ENCODE results near the gene CDC5L.

Gene CDC5L

DNA sequence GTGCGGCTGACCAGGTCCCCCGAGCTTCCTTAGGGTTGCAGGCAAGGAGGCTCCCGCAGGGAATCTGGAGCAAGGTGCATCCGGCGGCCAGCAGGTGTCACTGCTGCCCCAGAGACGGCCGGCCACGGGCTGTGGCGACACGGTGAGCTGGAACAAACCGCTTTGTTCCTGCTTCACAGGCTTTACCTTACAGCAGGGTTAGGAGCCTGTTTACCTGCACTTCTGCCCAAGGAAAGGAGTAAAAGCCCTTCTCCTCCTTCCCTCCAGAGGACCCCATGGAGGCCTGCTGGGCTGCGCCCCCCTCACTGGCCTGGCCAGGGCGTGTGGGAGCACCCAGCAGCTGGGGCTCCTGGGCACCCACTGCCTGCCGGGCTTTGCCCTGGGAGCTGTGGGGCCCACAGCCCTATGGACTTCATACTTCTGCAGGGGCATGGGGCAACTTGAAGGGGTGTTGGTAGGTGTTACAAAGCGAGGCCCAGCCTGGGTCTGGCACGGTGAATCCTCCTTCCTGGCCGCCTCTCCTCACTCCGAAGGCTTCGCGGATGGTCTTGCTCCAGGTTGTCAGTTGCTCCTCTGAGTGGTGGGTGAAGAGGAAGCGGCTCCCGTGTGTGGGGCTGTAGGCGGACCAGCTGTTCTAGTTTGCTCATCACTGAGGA, 88.4 kb downstream of the CDC5L start:
- peak; percentile 85 for DNase-seq (ENCODE audit: low spot score)

DNA sequence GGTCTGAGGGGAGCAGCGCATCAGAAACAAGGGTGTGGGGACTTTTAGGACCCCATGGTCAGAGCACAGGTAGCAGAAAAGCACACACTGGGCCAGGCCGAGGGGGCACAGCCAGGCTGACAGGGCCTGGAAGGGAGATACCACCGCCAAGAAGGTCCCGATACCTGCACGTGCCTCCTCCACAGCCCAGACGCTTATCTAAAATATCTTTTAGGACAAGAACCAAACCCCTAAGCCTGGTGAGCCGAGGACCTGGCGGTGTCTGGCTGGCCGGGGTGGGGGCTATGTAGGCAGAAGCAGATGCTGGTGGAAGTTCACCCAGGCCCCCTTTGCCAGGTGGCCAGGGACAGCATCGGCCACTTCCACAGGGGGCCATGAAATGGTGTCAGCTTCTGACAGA, 89.3 kb downstream of the CDC5L start:
- no peak for DNase-seq (ENCODE audit: low spot score)

DNA sequence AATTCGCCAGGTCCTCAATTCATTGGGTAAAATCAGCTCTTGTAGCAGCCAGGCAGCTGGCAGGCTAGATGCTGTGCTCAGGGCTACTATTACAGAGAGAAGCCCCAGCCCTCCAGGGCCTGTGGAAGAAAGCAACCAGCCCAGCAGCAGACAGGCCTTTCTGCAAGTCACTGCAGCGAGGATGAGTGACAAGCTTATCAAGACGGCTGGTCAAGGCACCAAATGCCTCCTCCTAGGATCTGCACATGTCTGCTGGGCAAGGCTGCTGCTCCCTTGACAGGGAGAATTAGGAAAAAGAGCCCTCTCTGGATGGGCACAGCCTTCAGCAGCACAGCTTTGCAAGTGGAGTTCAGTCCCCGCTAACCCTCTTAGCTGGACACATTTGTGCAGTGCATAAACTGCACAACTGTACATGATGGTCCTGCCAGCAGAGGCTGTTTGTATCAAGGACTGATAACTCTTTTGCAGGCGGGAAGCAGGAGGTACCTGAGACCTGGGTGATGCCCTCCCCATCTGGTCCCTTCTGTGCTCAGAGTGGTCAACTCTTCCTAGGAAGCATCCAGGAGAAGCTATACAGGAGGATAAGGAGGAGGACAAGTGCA, 89.9 kb downstream of the CDC5L start:
- DNase-seq (ENCODE audit: low spot score): no peak

DNA sequence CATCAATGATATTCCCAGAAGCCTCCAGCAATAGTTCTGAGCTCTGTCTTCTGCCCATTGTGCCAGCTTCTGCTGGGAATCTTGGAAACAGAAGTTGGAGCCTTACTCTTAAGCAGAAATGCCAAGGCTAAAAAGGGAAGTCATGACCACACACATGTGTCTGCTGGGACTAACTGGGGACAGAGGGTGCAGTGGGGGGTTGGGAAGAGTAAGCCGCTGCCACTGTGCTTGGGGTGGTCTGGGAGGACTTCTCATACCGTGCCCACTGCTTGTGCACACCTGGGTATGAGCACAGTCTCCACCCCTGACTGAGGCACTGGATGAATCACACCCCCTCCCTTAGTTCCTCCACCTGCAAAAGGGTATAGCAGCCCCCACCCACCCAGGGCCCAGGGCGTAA, 90.7 kb downstream of the CDC5L start:
- no peak for DNase-seq (ENCODE audit: low spot score)

DNA sequence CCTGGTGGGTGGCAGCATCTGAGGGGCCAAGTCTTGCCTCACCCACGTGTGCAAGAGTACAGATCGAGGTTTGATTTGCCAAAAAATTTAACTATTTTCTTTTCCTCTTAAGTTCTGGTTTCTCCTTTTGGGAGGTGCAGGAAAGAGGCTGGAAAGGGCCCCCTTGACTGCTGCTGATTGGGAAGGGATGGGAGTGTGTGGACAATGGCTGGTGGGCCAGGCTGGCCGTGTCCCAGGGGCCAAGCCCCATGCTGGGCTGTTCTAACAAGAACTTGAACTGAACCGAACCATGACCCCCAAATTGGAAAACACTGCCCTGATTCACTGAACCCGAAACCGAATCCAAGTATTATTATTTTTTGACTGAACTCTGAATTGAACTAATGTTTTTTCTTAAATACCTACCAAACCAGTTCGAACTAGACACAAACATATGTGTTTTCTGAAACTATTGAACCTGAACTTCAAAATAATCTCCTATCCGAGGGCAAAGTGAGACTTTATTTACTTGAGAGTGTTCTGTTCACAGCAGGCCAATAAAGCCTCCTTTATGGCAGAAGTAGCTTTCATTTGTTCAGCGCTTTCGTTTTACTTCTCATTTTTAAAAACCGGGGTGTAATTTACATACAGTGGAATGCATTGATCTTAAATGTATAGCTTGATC, 91.2 kb downstream of the CDC5L start:
- no peak for DNase-seq (ENCODE audit: low spot score)

DNA sequence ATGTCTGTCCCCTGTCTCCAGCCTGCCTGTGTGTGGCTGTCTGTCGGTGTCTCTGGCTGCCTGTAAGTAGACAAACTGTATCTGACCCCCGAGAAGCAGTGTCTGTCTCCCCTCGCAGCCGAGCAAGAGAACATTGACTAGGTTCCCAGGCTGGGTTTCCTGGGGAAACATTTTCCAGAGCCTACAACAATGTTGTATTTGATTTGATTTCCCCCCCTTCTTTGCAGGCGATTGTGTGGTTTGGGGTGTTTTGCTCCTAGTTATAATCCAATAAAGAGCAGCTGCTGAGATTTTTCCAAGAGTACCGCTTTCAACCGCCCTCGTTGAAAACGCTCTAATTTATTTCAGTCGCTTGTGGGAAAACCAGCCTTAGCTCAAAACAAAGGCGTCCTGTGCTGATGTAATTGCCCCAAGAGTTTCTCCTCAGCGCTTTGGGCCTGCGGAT, 92.6 kb downstream of the CDC5L start:
- DNase-seq (ENCODE audit: low spot score): no peak

DNA sequence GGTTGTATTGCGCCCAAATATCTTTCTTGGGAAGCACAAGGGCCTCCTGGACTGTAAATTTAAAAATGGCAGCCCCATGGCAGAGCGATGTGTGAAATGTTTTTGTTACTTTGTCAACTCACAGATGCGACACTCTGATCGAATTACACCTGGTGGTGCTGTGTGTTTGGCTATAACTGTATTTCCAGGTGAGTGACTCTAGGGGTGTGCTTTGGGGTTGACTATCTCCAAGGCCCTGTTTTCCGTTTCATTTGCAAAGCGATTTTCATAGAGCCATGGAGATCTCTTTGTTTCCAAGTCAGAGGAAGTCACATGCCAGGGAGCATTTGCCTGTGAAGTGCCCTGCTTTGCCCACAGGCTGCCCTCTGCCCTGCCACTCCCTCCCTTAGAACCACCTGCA, 93.5 kb downstream of the CDC5L start:
- no peak for DNase-seq (ENCODE audit: low spot score)

DNA sequence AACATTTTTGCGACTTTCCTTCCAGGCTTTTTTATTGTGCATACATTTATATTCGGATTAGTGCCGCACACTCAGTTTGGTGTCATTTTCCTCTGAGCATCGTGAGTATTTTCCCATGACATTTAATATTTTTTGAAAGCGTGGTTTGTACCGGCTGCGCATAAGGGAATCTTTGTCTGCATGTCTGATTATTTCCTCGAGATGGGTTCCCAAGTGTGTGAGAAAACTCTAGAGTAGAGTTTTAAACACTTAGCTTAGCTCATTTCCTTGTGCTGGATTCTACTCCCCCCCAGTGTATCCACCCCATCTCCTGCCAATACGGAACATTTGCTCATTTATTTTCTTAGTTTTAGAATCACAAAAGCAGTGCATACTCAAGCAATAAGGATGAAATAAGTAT, 94.3 kb downstream of the CDC5L start:
- no peak for DNase-seq (ENCODE audit: low spot score)

DNA sequence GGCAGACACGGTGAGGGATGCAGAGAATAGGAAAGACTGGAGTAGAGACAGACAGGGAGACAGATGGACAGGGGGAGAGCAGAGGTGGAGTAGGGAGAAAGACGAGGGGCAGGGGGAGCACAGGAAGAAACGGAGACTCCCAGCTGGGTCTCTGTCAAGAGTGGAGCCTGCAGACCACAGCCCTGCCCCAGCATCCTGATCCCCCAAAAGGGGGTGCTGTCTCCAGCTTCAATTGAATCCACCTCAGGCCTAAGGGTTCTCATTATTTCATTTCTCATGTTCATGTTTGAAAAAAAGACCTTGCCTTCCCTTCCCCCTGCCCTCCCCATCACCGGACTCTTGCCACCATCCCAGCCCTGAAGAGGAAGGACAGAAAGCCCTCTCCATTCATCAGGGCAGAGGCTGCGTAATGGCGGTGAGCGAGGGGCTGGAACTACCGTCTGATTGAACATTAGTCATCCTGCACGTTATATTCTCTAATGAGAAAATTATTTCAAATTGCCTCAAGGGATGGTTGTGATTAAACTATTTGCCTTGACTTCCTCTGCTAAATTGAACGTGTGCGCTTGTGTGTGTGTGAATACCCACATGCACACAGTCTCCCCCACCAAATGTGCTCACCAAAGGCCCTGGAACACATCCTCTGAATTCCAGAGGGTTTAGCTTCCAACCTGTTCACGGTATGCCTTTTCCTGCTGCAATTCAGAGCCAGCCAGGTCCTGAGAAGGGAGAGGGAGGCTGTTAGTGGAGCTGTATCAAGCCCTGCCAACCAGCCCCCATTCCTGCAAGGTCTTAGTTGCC, 98.3 kb downstream of the CDC5L start:
- no peak for DNase-seq (ENCODE audit: low spot score)

DNA sequence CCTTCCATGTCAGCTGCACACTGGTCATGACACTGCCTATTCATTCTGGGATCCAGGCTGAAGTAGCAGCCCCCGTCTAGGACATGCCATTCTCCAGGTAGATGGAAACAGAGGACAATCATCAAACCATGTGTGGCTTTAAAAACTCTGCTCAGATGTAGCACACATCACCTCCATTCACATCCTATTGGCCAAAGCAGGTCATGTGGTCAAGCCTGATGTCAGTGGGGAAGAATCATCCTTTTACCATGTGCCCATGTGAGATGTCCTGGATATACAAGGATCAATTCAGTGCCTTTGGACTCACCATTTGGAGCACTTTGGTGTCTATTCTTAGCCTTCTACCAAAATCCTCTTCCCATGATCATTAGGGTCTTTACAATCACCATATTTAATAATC, 99.5 kb downstream of the CDC5L start:
- DNase-seq (ENCODE audit: low spot score): no peak

DNA sequence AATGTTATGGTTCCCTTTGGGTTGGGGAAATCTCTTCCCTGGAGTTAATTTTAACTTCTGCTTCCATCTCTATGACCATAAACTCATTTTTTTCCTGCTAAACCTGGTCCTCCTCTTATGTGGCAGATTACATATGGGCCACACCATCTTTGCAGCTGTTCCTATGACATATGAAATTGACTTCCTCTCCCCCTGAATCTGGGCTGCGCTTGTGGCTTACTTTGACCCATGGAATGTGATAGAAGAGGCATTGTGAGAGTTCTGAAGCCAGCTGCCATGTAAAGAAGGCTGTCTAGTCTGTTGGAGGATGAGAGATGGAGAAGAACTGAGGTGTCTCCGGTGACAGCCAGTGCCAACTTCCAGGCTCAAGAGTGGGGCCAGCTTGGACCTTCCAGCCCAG, 100.1 kb downstream of the CDC5L start:
- no peak for DNase-seq (ENCODE audit: low spot score)

DNA sequence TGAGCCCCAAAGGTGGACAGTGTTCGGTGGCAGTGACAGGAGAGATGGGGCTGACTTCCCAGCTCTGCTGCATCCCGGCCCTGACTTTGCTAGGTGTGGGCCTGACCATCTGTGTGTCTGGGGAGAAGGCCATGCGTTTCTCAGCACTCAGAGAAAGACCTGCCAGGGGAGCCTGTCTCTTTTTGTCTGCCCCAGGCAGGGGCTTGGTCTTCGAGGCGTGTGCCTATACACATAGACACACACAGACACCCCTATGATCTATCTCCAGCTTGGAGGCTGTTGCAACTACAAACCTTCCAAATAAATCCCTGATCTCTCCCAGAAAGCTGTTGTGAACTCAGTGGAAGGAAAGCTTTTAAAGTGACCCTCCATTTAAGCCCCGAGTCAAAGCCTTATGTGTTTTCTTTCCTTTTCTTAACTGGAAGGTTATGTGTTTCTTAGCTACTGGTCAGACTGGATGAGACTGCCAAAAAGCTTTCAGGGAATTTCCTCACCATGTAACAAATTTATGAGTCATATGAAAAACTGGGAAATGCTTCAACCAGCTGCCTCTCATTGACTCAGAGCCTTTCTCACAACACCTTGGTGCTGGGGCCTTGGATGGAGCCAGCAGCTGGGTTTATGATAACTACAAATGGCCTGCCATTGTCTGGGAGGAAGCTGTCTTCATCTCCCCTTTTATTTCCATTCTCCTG, 102.6 kb downstream of the CDC5L start:
- DNase-seq (ENCODE audit: low spot score): no peak

DNA sequence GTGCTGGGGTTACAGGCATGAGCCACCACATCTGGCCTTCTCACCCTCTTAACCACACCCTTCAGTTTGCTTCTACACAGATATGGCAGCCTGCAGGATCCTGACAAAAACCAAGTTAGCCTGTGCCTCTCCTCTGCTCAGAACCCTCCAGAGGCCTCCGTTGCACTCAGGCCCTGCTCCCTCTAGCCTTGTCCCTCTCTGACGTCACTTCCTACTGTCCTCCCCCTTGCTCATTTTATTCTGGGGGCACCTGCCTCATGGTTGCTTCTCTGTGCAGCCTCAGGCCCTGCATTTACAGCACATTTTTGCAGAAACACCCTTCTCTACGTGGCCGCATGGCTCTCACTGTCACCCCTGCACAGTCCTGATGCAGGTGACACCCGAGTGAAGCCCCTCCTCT, 105.6 kb downstream of the CDC5L start:
- no peak for DNase-seq (ENCODE audit: low spot score)

DNA sequence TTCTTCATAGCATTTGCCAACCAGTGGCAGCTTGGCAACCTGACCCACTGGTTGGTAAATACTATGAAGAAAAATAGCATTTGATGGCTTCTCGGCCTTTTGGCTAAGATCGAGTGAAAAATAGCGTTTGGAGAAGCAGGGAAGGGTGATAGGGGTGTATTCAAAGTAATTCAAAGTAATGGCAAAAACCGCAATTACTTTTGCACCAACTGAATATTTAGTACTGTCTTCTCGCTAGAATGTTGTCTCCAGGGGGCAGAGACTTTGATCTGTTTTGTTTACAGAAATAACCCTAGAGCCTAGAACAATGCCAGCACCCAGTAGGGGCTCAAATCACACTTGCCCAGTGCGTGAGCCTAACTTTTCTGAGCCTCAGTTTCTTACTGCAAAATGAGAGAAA, 106.1 kb downstream of the CDC5L start:
- DNase-seq (ENCODE audit: low spot score): no peak

DNA sequence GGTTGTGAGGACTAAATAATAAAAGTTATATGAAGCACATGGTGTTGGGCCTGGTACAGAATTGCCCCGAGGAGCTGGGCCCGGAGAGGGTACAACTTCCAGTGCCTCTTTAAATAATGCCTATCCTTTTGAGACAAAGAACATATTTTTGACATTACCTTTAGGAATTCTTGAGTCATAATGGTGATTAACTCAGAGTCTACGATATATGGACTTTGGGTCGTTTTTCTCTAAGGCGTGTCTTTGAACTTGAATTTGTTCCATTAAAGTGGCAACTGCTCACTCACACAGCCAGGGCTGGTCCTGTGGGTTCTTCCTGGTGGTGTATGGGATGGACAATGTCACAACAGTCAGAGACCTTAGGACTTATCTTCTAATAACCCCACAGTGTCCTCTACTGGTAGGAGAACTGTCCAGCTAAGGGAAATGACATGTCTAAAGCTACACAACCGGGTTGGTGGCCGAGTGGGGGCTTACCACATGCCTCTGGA, 106.5 kb downstream of the CDC5L start:
- DNase-seq (ENCODE audit: low spot score): peak; percentile 37

DNA sequence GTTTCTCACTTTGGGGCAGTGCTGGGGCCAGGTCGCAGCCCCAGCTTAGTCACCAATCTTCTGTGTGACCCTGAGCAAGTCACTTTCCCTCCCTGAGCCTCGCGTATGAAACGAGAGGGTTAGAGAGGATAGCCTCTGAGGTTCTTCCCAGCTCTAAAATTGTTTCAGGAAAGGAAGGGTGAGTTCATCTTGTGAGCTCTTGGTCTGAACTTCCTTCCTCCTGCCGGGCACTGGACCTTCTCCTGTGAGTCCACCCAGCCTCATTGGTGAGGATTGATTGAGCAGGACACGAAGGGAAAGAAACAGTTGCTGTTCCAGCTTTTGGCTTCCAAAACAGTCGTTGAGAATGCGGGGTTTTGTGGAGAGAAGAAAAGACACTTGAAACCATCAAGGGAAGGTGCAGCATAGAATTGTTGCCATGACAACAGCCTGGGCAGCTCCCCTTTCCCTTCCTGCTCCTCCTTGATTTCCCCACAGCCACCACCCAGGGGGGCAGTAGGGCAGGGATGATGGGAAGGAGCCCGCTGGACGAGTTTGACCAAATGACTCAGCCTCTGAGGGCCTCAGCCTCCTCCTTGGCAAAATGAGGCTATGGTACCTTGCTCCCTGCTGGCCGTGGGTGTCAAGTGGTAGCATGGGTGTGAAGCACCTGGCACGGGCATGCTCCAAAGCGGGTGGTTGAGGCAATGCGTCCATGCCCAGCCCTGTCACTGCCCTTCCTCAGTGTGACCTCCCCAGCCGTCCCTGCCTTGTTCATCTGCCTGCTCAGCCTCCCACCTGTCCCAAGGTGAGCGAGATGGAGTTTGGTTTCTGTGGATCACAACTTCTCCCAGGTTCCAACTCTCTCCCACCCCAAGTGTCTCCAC, 107.8 kb downstream of the CDC5L start:
- peak; percentile 48 for DNase-seq (ENCODE audit: low spot score)

DNA sequence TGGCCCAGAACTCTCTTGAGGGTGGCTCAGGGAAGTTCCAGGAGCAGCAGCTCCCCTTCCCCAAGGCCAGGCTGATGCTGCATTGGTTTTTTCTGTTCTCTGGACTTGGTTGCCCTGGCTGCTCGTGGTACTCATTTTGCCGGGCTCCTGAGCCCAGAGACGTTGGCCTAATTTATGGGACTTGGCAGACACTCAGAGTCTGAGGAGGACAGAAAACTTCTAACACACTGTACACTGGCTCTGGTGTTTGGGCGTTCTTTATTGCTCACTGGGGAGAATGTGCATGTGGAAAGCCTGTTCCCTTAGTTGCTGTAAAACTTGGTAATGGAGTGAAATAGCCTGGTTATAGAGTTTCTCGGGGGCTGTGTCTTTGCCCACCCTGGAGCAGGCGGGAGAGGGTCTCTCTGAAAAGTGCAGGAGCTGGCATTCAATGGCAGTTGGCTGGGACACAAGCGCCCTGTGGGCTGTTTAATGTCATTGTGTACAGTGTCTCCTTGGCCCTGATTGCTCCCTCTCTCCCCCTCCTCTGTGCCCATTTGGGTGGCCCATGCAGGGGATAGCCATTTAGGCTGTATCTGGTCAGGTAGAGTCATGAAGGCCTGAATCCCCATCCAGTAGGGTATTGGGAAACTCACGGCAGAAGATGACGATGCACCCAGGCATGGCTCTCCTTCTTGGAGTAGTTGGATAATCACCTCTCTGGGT, 109.3 kb downstream of the CDC5L start:
- no peak for DNase-seq (ENCODE audit: low spot score)

DNA sequence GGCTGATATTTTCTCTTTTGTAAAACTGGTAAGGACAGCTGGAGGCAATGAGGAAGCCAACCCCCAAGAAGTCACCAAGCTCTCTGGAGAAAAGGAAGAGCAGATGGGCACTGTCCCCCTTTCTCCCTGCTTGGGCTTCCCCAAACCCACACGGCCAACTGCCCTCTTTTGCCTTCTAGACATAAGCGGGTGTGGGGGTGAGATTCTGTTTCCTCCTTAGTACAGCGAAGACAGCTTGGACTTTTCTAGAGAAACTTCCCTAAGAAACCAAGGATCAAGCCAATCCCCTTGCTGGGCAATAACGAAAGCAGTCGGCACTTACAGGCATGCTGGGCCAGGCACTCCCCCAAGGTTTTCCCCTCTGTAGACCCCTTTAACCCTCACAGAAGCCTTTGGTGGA, 110.3 kb downstream of the CDC5L start:
- no peak for DNase-seq (ENCODE audit: low spot score)

DNA sequence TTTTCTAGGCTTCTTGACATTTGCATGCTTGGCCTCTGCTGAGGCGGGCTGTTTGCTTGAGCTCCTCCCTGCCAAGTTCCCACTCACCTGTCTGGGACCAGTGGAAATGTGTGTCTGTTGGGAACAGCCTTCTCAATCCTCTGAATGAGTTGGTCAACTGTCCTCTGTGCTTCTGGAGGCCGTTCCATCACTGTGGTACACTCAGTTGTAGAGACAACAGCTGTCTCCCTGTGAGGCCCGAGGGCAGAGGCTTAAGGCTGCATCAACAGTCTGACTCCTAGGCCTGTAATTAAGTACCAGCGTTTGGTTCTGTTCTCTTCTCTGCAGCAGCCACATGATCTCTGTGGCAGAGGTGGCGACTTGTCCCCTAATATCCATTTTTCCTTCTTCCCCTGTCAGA, 110.9 kb downstream of the CDC5L start:
- DNase-seq (ENCODE audit: low spot score): no peak

DNA sequence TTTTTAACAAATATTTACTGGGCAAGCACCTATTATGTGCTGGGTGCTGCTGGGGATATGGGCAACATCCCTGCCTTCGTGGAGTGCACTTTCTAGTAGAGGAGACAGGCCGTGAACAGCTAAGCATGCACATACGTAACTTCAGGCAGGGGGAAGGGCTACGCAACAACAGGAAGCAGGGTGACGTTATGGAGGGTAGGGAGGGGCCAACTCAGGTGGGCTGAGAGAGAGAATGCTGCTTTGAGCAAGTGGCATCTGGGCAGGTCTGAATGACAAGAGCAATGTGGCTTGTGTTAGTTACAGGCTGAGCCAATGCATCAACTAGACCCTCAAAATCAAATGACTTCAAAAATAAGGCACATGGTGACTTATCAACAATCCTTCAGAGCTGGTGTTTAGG, 112.1 kb downstream of the CDC5L start:
- no peak for DNase-seq (ENCODE audit: low spot score)

Measured in left forelimb (tissue), 1 donor.